ENCODE results near the gene SHC4. TPM values are rescaled to one million over a fixed set of nuclear protein-coding genes. Genes with fewer than 3 reads are reported as not detected.

SHC4 gene
- total and polyA plus RNA-seq, 2 experiments from 2014 or later, result 0.43 to 0.45 TPM

- H3K4me1 ChIP-seq (ENCODE audit: insufficient read depth), result peaks cover 18% of the 10 kb centered on the region
- TF ChIP-seq EZH2 (IDR thresholded peaks at IDR 0.05; ENCODE audit: insufficient read depth, poor library complexity, severe bottlenecking) (no peak), EZH2phosphoT487 (IDR thresholded peaks at IDR 0.05; ENCODE audit: insufficient read depth, low read depth) (no peak)
- H3K27ac ChIP-seq, result no peak overlapping the region
- no peaks in the 10 kb centered on the region for H4K20me1 ChIP-seq (ENCODE audit: insufficient read depth)
- no peaks in the 10 kb centered on the region for H3K27me3 ChIP-seq (replicated peaks; ENCODE audit: insufficient read depth)
- DNase-seq, result no peak
- no peaks in the 10 kb centered on the region for H3K9me3 ChIP-seq (ENCODE audit: low read depth)
- no peaks in the 10 kb centered on the region for H3K79me2 ChIP-seq (ENCODE audit: insufficient read depth)
- no peak overlapping the region for H3K4me2 ChIP-seq (ENCODE audit: unreplicated experiment)
- no peaks in the 10 kb centered on the region for H3K9me2 ChIP-seq (ENCODE audit: insufficient read depth)
- WGBS, 2 experiments (ENCODE audit: low coverage in 1 of 2, low lambda C conversion rate in 2 of 2, missing lambda C conversion rate in 2 of 2), result 93 to 95% methylated on average over 2 of the region's 2 CpGs
- in situ Hi-C loops (cut with MboI), result no loop called here
- H3K4me3 ChIP-seq, result no peak overlapping the region
- peaks cover 8% of the 10 kb centered on the region for H3F3A ChIP-seq (ENCODE audit: insufficient read depth)
- no peak overlapping the region for H3K9ac ChIP-seq
- H2AFZ ChIP-seq, result no peak overlapping the region
- peaks cover 6% of the 10 kb centered on the region for H3K36me3 ChIP-seq (ENCODE audit: low read depth)
These were observed 178.0 kb downstream of the SHC4 start for GRCh38 chr15:48785712-48786111.

DNA sequence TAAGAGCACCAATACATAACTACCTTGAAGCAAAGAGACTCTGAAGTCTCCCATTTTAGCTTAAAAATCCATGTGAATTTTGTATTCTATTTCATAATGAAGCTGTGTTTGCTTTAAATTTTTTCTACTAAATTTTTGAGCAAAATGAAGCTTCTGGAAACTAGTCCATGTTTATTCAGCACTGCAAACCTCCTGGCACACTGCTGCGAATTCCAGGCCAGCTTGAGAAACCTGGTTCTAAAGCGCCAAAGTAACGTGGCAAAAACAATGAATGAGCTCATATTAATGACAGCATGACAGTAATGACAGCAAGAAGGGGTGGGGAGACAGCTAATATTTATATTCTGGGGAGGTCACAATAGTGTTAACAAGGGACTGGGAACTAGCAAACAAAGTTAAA, 178.5 kb downstream of the SHC4 start:
- H3K36me3 ChIP-seq (ENCODE audit: low read depth), result peaks cover 6% of the 10 kb centered on the region
- 53 to 60% methylated on average over 3 of the region's 3 CpGs for WGBS, 2 experiments (ENCODE audit: low coverage in 1 of 2, low lambda C conversion rate in 2 of 2, missing lambda C conversion rate in 2 of 2)

GRCh38 chr15:48784756-48785155, 179.0 kb downstream of the SHC4 start:
- Histone ChIP-seq H3K4me2 (ENCODE audit: unreplicated experiment) (no peak overlapping the region), H3K27ac (no peak overlapping the region), H3K9ac (no peak overlapping the region), H3K4me1 (ENCODE audit: insufficient read depth) (peaks cover 11% of the 10 kb centered on the region; the same call in 1 of the 2 replicates), H3K9me3 (ENCODE audit: low read depth) (no peaks in the 10 kb centered on the region), H3F3A (ENCODE audit: insufficient read depth) (no peaks in the 10 kb centered on the region), H4K20me1 (ENCODE audit: insufficient read depth) (no peaks in the 10 kb centered on the region), H3K27me3 (replicated peaks; ENCODE audit: insufficient read depth) (no peaks in the 10 kb centered on the region), H3K79me2 (ENCODE audit: insufficient read depth) (no peaks in the 10 kb centered on the region), H3K4me3 (no peak overlapping the region), H3K9me2 (ENCODE audit: insufficient read depth) (no peaks in the 10 kb centered on the region), H2AFZ (no peak overlapping the region), H3K36me3 (ENCODE audit: low read depth) (peaks cover 6% of the 10 kb centered on the region)
- TF ChIP-seq EZH2 (IDR thresholded peaks at IDR 0.05; ENCODE audit: insufficient read depth, poor library complexity, severe bottlenecking) (no peak), EZH2phosphoT487 (IDR thresholded peaks at IDR 0.05; ENCODE audit: insufficient read depth, low read depth) (no peak)
- no peak for DNase-seq
- WGBS, 2 experiments (ENCODE audit: low coverage in 1 of 2, low lambda C conversion rate in 2 of 2, missing lambda C conversion rate in 2 of 2), result 97 to 98% methylated on average over 2 of the region's 2 CpGs
- in situ Hi-C loops (cut with MboI), result no loop called here

More for the DNA sequence above, 178.5 kb downstream of the SHC4 start:
- H3K27ac ChIP-seq, result no peak overlapping the region
- DNase-seq, result no peak
- TF ChIP-seq EZH2 (IDR thresholded peaks at IDR 0.05; ENCODE audit: insufficient read depth, poor library complexity, severe bottlenecking), result no peak
- TF ChIP-seq EZH2phosphoT487 (IDR thresholded peaks at IDR 0.05; ENCODE audit: insufficient read depth, low read depth), result no peak
- H3K9me2 ChIP-seq (ENCODE audit: insufficient read depth), result no peaks in the 10 kb centered on the region
- H3K4me1 ChIP-seq (ENCODE audit: insufficient read depth), result peaks cover 14% of the 10 kb centered on the region
- H3K79me2 ChIP-seq (ENCODE audit: insufficient read depth), result no peaks in the 10 kb centered on the region
- H3K4me2 ChIP-seq (ENCODE audit: unreplicated experiment), result no peak overlapping the region
- no peaks in the 10 kb centered on the region for H4K20me1 ChIP-seq (ENCODE audit: insufficient read depth)
- in situ Hi-C loops (cut with MboI), result no loop called here
- H3K9me3 ChIP-seq (ENCODE audit: low read depth), result no peaks in the 10 kb centered on the region
- H3K27me3 ChIP-seq (replicated peaks; ENCODE audit: insufficient read depth), result no peaks in the 10 kb centered on the region
- no peak overlapping the region for H3K9ac ChIP-seq
- peaks cover 3% of the 10 kb centered on the region; the same call in 1 of the 2 replicates for H3F3A ChIP-seq (ENCODE audit: insufficient read depth)
- no peak overlapping the region for H2AFZ ChIP-seq
- H3K4me3 ChIP-seq, result no peak overlapping the region

DNA sequence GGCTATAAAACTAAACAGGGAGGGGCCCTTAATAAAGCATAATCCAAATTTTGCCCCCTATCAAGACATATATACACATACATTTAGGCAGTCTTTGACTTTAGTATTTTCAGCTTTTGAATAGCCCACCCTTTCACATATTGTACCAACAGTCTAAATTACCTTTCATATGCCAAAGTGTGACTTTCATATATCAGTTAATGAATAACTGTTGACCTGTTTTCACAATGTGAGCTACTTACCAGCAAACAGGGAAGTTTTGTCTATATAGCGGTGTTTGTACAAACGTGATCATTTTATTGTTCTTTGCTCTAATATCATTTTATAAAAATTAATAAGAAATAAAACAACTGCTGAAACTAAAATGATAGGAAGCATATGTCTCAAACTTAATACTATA, 180.8 kb downstream of the SHC4 start:
- WGBS, 2 experiments (ENCODE audit: low coverage in 1 of 2, low lambda C conversion rate in 2 of 2, missing lambda C conversion rate in 2 of 2), result 80% methylated on average over 2 of the region's 2 CpGs
- H3K79me2 ChIP-seq (ENCODE audit: insufficient read depth), result no peaks in the 10 kb centered on the region
- TF ChIP-seq EZH2phosphoT487 (IDR thresholded peaks at IDR 0.05; ENCODE audit: insufficient read depth, low read depth), result no peak
- TF ChIP-seq EZH2 (IDR thresholded peaks at IDR 0.05; ENCODE audit: insufficient read depth, poor library complexity, severe bottlenecking), result no peak
- H3K4me1 ChIP-seq (ENCODE audit: insufficient read depth), result peaks cover 11% of the 10 kb centered on the region; the same call in 1 of the 2 replicates
- no peaks in the 10 kb centered on the region for H3K27me3 ChIP-seq (replicated peaks; ENCODE audit: insufficient read depth)
- no peak for DNase-seq
- H3K4me2 ChIP-seq (ENCODE audit: unreplicated experiment), result no peak overlapping the region
- no peak overlapping the region for H3K27ac ChIP-seq
- H3K9me2 ChIP-seq (ENCODE audit: insufficient read depth), result no peaks in the 10 kb centered on the region
- in situ Hi-C loops (cut with MboI), result no loop called here
- no peaks in the 10 kb centered on the region for H3K9me3 ChIP-seq (ENCODE audit: low read depth)
- H3F3A ChIP-seq (ENCODE audit: insufficient read depth), result no peaks in the 10 kb centered on the region
- H2AFZ ChIP-seq, result no peak overlapping the region
- peaks cover 6% of the 10 kb centered on the region for H3K36me3 ChIP-seq (ENCODE audit: low read depth)
- H4K20me1 ChIP-seq (ENCODE audit: insufficient read depth), result no peaks in the 10 kb centered on the region
- H3K4me3 ChIP-seq, result no peak overlapping the region
- no peak overlapping the region for H3K9ac ChIP-seq

Data from GM23248 (cell line).